Loucy (cell line): ENCODE results near the gene PIGQ.

Experiments
- H2AFZ ChIP-seq: fragments of 200-600 bp; sonication (generic); 2 replicates; pipeline ENCODE4 v1.6.0; 2016; ENCODE audit warnings: antibody characterized with exemption, mild to moderate bottlenecking, low read length, moderate library complexity
- H3F3A ChIP-seq: fragments of 200-600 bp; 2 replicates; pipeline ENCODE4 v1.6.0; 2016; ENCODE audit warnings: antibody characterized with exemption, low read depth, mild to moderate bottlenecking
- H3K27me3 ChIP-seq: fragments of 200-600 bp; sonication (generic); 2 replicates; pipeline ENCODE4 v1.6.1; 2014; ENCODE audit warnings: low read length, mild to moderate bottlenecking; ENCODE audit not compliant: insufficient read depth, poor library complexity, severe bottlenecking
- H3K36me3 ChIP-seq: fragments of 200-600 bp; sonication (generic); 2 replicates; pipeline ENCODE4 v1.6.1; 2016; ENCODE audit warnings: low read length; ENCODE audit not compliant: insufficient read depth
- H3K4me1 ChIP-seq: fragments of 200-600 bp; sonication (generic); 2 replicates; pipeline ENCODE4 v1.5.1; 2014; ENCODE audit warnings: low read length, mild to moderate bottlenecking; ENCODE audit not compliant: insufficient read depth, poor library complexity, severe bottlenecking
- H3K4me2 ChIP-seq: fragments of 200-600 bp; sonication (generic); 2 replicates; pipeline ENCODE4 v1.6.0; 2014; ENCODE audit warnings: antibody characterized with exemption, low read length, low read depth, mild to moderate bottlenecking; ENCODE audit not compliant: poor library complexity, severe bottlenecking
- H3K4me3 ChIP-seq: fragments of 200-600 bp; sonication (generic); 2 replicates; pipeline ENCODE4 v1.5.1; 2014; ENCODE audit warnings: low read length, mild to moderate bottlenecking, mixed read lengths; ENCODE audit not compliant: poor library complexity, severe bottlenecking
- H3K79me2 ChIP-seq: fragments of 200-600 bp; sonication (generic); 2 replicates; pipeline ENCODE4 v1.6.1; 2014; ENCODE audit warnings: low read length; ENCODE audit not compliant: insufficient read depth
- H3K9ac ChIP-seq: fragments of 200-600 bp; sonication (generic); 2 replicates; pipeline ENCODE4 v1.6.0; 2014; ENCODE audit warnings: mild to moderate bottlenecking, low read depth, low read length, moderate library complexity; ENCODE audit not compliant: poor library complexity, severe bottlenecking
- H3K9me2 ChIP-seq: fragments of 200-600 bp; sonication (generic); replicated peaks from 2 replicates; pipeline ENCODE4 v1.6.1; 2016; ENCODE audit warnings: low read depth, low read length, mixed read lengths
- H3K9me3 ChIP-seq: fragments of 200-600 bp; sonication (generic); 2 replicates; pipeline ENCODE4 v1.6.1; 2014; ENCODE audit warnings: mild to moderate bottlenecking, antibody characterized with exemption, low read length, low read depth; ENCODE audit not compliant: insufficient read depth
- H4K20me1 ChIP-seq: fragments of 200-600 bp; sonication (generic); 2 replicates; pipeline ENCODE4 v1.6.0; 2014; ENCODE audit warnings: antibody characterized with exemption, low read length, mild to moderate bottlenecking; ENCODE audit not compliant: insufficient read depth, poor library complexity, severe bottlenecking
- EZH2phosphoT487 ChIP-seq: fragments of 200-600 bp; IDR thresholded peaks from 2 replicates; pipeline ENCODE4 v1.6.1; 2018; ENCODE audit warnings: antibody characterized with exemption, mild to moderate bottlenecking, moderate library complexity, borderline replicate concordance
- TF ChIP-seq, protein P1 (sequence below): fragments of 200-600 bp; sonication (generic); conservative IDR thresholded peaks from 2 replicates; pipeline ENCODE4 v1.5.1; 2014; ENCODE audit warnings: mild to moderate bottlenecking, antibody characterized with exemption, low read length

Gene PIGQ

DNA sequence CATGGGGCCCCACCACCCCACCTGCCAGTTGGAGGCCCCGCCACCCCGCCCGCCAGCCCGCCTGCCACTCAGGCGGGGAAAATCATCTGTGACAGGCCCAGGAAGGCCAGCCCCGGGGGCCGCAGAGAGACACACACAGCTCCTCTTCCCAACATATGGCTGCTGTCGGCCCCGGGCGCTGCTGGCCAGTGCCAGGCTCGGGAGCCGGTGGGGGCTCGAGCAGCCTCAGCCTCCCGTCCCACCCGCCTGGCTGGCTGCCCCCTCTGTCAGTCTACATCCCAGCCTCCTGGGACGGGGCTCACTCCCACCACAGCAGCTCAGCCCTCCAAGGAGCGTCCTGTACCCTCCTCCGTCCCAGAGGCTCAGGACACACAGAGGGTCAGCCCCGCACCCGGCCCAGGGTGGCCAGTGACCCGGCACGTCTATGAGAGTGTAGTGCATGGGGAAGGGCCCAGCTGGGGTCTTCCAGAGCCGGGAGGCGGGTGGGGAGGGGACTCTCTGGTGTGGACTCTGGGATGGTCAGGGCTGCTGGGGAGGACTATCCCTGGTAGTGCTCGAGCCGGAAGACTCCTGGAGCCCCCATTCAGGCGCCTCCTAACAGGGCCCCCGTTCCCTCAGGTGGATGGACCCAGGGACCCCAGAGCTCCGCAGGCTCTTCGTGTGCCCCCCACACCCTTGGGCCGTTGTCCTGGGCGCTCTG, 13.1 kb upstream of the PIGQ start:
- H3K4me1 ChIP-seq = no peaks in the 10 kb centered on the region
- no peaks in the 10 kb centered on the region for H3K9me3 ChIP-seq
- no peaks in the 10 kb centered on the region for H3K9me2 ChIP-seq
- no peaks in the 10 kb centered on the region for H4K20me1 ChIP-seq
- no peaks in the 10 kb centered on the region for H3K36me3 ChIP-seq
- TF ChIP-seq, protein P1, sequence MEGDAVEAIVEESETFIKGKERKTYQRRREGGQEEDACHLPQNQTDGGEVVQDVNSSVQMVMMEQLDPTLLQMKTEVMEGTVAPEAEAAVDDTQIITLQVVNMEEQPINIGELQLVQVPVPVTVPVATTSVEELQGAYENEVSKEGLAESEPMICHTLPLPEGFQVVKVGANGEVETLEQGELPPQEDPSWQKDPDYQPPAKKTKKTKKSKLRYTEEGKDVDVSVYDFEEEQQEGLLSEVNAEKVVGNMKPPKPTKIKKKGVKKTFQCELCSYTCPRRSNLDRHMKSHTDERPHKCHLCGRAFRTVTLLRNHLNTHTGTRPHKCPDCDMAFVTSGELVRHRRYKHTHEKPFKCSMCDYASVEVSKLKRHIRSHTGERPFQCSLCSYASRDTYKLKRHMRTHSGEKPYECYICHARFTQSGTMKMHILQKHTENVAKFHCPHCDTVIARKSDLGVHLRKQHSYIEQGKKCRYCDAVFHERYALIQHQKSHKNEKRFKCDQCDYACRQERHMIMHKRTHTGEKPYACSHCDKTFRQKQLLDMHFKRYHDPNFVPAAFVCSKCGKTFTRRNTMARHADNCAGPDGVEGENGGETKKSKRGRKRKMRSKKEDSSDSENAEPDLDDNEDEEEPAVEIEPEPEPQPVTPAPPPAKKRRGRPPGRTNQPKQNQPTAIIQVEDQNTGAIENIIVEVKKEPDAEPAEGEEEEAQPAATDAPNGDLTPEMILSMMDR = no peak
- TF ChIP-seq EZH2phosphoT487 = no peak
- H3K79me2 ChIP-seq = no peaks in the 10 kb centered on the region
- H3K9ac ChIP-seq = no peak overlapping the region
- no peaks in the 10 kb centered on the region for H3F3A ChIP-seq
- H3K27me3 ChIP-seq = no peaks in the 10 kb centered on the region
- no peak overlapping the region for H2AFZ ChIP-seq
- no peak overlapping the region for H3K4me2 ChIP-seq
- H3K4me3 ChIP-seq = no peak overlapping the region

DNA sequence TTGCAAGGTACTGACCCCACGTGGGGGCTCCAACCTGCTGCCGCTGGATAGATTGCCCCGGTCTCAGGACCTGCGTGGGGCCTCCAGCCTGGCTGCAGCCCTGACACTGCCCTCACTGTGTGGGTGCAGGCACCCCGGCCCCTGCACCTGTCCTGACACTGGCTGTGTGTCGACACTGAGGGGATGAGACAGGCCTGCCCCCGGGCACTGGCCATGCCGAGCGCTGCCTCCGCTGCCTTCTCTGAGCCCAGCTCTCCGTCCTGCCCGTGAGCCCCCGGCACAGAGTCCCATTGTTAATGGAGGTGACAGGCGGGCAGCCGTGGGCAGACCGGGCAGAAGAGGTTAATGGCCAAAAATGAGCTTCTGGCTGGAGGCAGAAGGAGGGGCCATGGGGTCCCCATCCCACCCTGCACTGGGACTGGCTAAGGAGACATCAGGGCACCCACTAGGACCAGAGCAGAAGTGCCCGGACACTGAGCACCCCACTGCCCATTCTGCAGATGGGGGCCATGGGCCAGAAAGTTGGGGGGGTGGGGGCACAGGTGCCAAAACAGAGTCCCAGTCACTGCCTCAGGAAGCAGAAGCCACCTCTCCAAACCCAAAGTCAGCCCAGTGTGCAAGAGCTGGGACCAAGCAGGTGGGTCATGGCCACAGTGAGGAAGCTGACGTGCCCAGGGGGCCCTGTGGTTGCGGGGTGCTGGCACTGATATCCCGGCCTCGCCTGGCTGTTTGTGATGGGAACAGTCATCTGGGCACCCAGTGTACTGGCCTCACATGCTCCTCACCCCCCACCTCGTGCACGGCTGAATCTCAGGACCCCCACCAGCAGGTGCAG, 12.1 kb upstream of the PIGQ start:
- Histone ChIP-seq H2AFZ (no peak overlapping the region), H4K20me1 (no peaks in the 10 kb centered on the region), H3K79me2 (no peaks in the 10 kb centered on the region), H3K9me2 (no peaks in the 10 kb centered on the region), H3K4me1 (no peaks in the 10 kb centered on the region), H3K36me3 (no peaks in the 10 kb centered on the region), H3K27me3 (no peaks in the 10 kb centered on the region), H3K9me3 (no peaks in the 10 kb centered on the region), H3K9ac (no peak overlapping the region), H3K4me3 (no peak overlapping the region), H3F3A (no peaks in the 10 kb centered on the region), H3K4me2 (no peak overlapping the region)
- TF ChIP-seq, protein P1 = no peak
- no peak for TF ChIP-seq EZH2phosphoT487

DNA sequence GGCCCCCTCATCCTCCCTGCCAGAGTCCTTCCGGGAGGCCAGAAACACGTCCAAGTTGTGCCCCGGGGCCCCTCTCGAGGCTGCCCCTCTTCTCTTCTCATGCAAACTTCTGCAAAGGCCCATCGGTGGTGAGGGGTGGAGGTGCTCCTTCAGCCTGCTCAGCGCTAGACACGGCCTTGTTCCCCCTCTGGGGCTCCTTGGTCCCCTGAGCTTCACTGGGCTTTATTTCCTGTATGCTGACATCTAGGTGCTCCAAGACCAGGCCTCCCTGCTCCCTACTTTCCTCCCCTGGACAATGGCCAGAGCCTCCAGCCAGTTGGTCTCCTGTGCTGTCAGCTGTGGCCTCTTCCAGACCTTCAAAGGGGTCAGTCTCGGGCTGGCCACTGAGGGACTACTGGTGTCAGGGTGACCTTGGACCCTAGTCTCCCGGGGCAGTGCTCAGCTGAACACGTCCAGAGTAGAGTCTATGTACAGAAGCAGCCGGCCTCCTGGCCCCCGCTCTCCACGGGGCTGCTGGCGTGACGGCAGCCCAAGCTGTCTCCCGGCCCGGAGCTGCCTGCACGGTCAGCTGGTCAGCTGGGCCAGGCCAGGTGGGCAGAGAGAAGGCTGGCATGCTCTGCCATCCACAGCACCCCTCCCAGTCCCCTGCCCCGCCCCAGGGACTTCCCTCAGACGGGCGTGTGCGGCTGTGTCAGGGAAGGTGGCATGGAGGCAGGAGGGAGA, 11.3 kb upstream of the PIGQ start:
- no peak overlapping the region for H3K9ac ChIP-seq
- no peaks in the 10 kb centered on the region for H3K4me1 ChIP-seq
- no peaks in the 10 kb centered on the region for H3K27me3 ChIP-seq
- no peak overlapping the region for H2AFZ ChIP-seq
- no peak overlapping the region for H3K4me3 ChIP-seq
- H3K9me2 ChIP-seq = no peaks in the 10 kb centered on the region
- TF ChIP-seq EZH2phosphoT487 = no peak
- TF ChIP-seq, protein P1 = no peak
- H3K36me3 ChIP-seq = no peaks in the 10 kb centered on the region
- H4K20me1 ChIP-seq = no peaks in the 10 kb centered on the region
- H3K79me2 ChIP-seq = no peaks in the 10 kb centered on the region
- no peaks in the 10 kb centered on the region for H3F3A ChIP-seq
- no peak overlapping the region for H3K4me2 ChIP-seq
- no peaks in the 10 kb centered on the region for H3K9me3 ChIP-seq
